ENCODE data around the gene VWA5B1.
"Not testable (repeated sequence)": the region's sequence is repeated elsewhere in the genome, so short reads cannot be mapped to it uniquely, and the experiment has no call there.

The VWA5B1 gene

GRCh38 chr1:20281801-20282200 is 8.9 kb upstream of the VWA5B1 start:
- peak; percentile 82 for DNase-seq

GRCh38 chr1:20282533-20282932 is 8.1 kb upstream of the VWA5B1 start:
- DNase-seq: no peak

- no peak for DNase-seq
Observed at GRCh38 chr1:20284046-20284445, 6.6 kb upstream of the VWA5B1 start.

GRCh38 chr1:20284625-20285024 is 6.0 kb upstream of the VWA5B1 start:
- DNase-seq: no peak

- DNase-seq: no peak
Observed at GRCh38 chr1:20285510-20285909, 5.2 kb upstream of the VWA5B1 start.

- DNase-seq: not testable (repeated sequence)
Observed at GRCh38 chr1:20287696-20288095, 3.0 kb upstream of the VWA5B1 start.

GRCh38 chr1:20291645-20292084 is 990 bp downstream of the VWA5B1 start:
- DNase-seq: no peak

GRCh38 chr1:20298626-20299025 is 8.0 kb downstream of the VWA5B1 start:
- DNase-seq: no peak

GRCh38 chr1:20301463-20302107 is 10.9 kb downstream of the VWA5B1 start:
- no peak for DNase-seq

GRCh38 chr1:20302108-20302471 is 11.4 kb downstream of the VWA5B1 start:
- no peak for DNase-seq

- DNase-seq: no peak
Observed at GRCh38 chr1:20307026-20307425, 16.4 kb downstream of the VWA5B1 start.

- no peak for DNase-seq
Observed at GRCh38 chr1:20308569-20308968, 17.9 kb downstream of the VWA5B1 start.

- DNase-seq: no peak
Observed at GRCh38 chr1:20311289-20311688, 20.6 kb downstream of the VWA5B1 start.

GRCh38 chr1:20312310-20312709 is 21.6 kb downstream of the VWA5B1 start:
- no peak for DNase-seq

- no peak for DNase-seq
Observed at GRCh38 chr1:20312818-20313217, 22.1 kb downstream of the VWA5B1 start.

- no peak for DNase-seq
Observed at GRCh38 chr1:20317471-20317870, 26.8 kb downstream of the VWA5B1 start.

- no peak for DNase-seq
Observed at GRCh38 chr1:20318521-20318920, 27.8 kb downstream of the VWA5B1 start.

GRCh38 chr1:20318971-20319370 is 28.3 kb downstream of the VWA5B1 start:
- DNase-seq: no peak

GRCh38 chr1:20319456-20320220 is 29.0 kb downstream of the VWA5B1 start:
- DNase-seq: no peak

- DNase-seq: no peak
Observed at GRCh38 chr1:20320704-20321103, 30.0 kb downstream of the VWA5B1 start.

GRCh38 chr1:20321573-20321972 is 30.9 kb downstream of the VWA5B1 start:
- DNase-seq: no peak

- DNase-seq: no peak
Observed at GRCh38 chr1:20322081-20322824, 31.6 kb downstream of the VWA5B1 start.

GRCh38 chr1:20322825-20323612 is 32.3 kb downstream of the VWA5B1 start:
- no peak for DNase-seq

Data from fibroblast of skin of scalp (primary cell).